Measurements from ENCODE around the gene NFKB2. TPM values are rescaled to one million over a fixed set of nuclear protein-coding genes. Genes with fewer than 3 reads are reported as not detected.
A peak's percentile ranks its signal among the peaks of the same experiment; 100 is the strongest.

Gene NFKB2
- total RNA-seq, 6 experiments from 2014 or later, result 23.1 to 27.4 (median 26.1) TPM

DNA sequence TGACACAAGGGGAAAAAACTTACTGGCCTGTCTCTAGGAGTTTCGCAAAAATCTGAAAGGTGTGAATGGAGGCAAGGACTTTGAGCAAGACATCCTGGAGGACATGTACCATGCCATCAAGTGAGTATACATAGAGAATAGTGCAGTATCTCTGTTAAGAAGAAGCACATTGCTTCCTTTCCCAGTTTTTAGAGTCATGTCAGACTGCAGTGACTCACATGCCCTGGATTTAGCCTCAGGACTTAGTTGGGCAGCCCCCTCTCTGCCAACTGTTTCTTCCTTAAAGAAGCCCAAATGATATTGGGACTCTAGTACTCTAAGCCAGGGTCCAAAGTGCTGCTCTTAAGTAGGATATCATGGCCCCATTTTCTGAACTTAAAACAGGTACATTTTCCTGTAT lies 28.1 kb upstream of the NFKB2 start:
- Mint-ChIP-seq H3K27me3 (ENCODE audit: insufficient read depth) (peaks cover 7% of the 10 kb centered on the region), H3K4me1 (ENCODE audit: low read depth) (peaks cover 21% of the 10 kb centered on the region), H3K27ac (peak overlapping the region; percentile 29; the same call in 1 of the 2 replicates), H3K4me3 (no peak overlapping the region), H3K9me3 (no peaks in the 10 kb centered on the region), H3K36me3 (ENCODE audit: low read depth) (peaks cover 62% of the 10 kb centered on the region)
- TF ChIP-seq, protein P1, sequence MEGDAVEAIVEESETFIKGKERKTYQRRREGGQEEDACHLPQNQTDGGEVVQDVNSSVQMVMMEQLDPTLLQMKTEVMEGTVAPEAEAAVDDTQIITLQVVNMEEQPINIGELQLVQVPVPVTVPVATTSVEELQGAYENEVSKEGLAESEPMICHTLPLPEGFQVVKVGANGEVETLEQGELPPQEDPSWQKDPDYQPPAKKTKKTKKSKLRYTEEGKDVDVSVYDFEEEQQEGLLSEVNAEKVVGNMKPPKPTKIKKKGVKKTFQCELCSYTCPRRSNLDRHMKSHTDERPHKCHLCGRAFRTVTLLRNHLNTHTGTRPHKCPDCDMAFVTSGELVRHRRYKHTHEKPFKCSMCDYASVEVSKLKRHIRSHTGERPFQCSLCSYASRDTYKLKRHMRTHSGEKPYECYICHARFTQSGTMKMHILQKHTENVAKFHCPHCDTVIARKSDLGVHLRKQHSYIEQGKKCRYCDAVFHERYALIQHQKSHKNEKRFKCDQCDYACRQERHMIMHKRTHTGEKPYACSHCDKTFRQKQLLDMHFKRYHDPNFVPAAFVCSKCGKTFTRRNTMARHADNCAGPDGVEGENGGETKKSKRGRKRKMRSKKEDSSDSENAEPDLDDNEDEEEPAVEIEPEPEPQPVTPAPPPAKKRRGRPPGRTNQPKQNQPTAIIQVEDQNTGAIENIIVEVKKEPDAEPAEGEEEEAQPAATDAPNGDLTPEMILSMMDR (IDR thresholded peaks at IDR 0.05), result no peak
- peak; percentile 21 for DNase-seq

DNA sequence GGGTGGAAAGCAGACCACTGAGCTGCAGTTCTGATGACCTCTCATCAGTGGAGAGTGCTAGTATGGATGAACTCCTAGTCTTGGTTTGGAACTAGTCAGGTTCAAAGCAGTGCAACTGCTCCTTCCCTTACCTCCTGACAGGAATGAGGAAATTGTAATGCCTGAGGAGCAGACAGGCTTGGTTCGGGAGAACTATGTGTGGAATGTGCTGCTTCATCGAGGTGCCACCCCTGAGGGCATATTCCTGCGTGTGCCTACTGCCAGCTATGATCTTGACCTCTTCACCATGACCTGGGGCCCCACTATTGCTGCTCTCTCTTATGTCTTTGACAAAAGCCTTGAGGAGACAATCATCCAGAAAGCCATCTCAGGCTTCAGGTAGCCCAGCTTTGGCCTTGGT lies 27.4 kb upstream of the NFKB2 start:
- TF ChIP-seq, protein P1 (IDR thresholded peaks at IDR 0.05), result no peak
- H3K9me3 Mint-ChIP-seq, result no peaks in the 10 kb centered on the region
- H3K27ac Mint-ChIP-seq, result peak overlapping the region; percentile 29
- H3K4me3 Mint-ChIP-seq, result no peak overlapping the region
- H3K4me1 Mint-ChIP-seq (ENCODE audit: low read depth), result peaks cover 21% of the 10 kb centered on the region
- DNase-seq, result no peak
- peaks cover 61% of the 10 kb centered on the region for H3K36me3 Mint-ChIP-seq (ENCODE audit: low read depth)
- peaks cover 7% of the 10 kb centered on the region for H3K27me3 Mint-ChIP-seq (ENCODE audit: insufficient read depth)

DNA sequence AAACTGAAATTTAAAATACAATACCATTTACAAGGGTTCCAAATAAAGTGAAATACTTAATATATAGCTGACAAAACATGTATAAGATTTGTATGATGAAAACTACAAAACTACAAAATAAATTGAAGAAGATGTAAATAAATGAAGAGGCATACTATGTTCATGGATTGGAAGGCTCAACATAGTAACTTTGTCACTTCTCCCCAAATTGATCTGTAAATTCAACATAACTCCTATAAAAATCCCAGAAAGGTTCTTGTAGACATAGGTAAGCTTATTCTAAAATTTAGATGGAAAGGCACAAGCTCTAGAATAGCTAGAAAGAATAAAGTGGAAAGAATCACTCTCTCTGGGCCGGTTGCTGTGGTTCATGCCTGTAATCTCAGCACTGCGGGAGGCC lies 24.2 kb upstream of the NFKB2 start:
- no peaks in the 10 kb centered on the region for H3K9me3 Mint-ChIP-seq
- TF ChIP-seq, protein P1 (IDR thresholded peaks at IDR 0.05), result no peak
- peaks cover 53% of the 10 kb centered on the region for H3K36me3 Mint-ChIP-seq (ENCODE audit: low read depth)
- no peak overlapping the region for H3K27ac Mint-ChIP-seq
- H3K4me3 Mint-ChIP-seq, result no peak overlapping the region
- peaks cover 10% of the 10 kb centered on the region for H3K27me3 Mint-ChIP-seq (ENCODE audit: insufficient read depth)
- no peak for DNase-seq
- peaks cover 21% of the 10 kb centered on the region for H3K4me1 Mint-ChIP-seq (ENCODE audit: low read depth)

DNA sequence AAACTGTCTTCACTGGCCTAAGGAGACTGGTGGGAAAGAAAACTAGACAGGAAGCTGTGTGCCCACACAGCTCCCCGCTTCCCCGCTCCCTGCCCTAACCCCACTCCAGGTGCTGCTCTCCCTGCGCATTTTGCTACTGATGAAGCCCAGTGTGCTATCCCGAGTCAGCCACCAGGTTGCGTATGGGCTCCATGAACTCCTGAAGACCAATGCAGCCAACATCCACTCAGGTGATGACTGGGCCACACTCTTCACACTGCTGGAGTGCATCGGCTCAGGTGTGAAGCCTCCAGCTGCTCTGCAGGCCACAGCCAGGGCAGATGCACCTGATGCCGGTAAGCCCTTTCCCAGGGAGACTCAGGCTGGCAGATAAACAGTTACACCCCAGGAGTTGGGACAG lies 20.3 kb upstream of the NFKB2 start:
- Mint-ChIP-seq H3K27ac (no peak overlapping the region), H3K4me3 (no peak overlapping the region), H3K36me3 (ENCODE audit: low read depth) (peaks cover 38% of the 10 kb centered on the region), H3K27me3 (ENCODE audit: insufficient read depth) (peaks cover 8% of the 10 kb centered on the region), H3K9me3 (no peaks in the 10 kb centered on the region), H3K4me1 (ENCODE audit: low read depth) (no peaks in the 10 kb centered on the region)
- DNase-seq, result no peak
- TF ChIP-seq, protein P1 (IDR thresholded peaks at IDR 0.05), result 0 out of 2 replicates have a peak, but pooled peaks have one; percentile 12

DNA sequence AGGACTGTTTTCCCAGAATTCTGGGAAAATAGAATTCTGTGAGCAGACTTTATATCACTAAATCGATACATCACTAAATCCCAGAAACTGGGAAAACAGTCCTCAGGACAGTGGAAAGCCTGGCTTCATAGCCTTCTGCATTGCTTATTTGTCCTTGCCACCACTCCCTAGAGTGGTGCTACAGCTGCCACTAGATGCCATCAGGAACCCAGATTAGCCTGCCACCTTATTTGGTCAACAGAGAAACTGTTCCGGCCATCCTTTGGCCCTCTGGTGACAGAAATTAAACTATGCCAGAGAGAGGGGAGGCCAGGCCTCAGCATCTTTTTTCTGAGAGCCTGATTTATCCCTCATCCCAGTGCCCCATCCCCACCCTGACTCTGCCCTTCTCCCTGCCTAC lies 19.6 kb upstream of the NFKB2 start:
- H3K4me1 Mint-ChIP-seq (ENCODE audit: low read depth), result no peaks in the 10 kb centered on the region
- DNase-seq, result no peak
- peaks cover 32% of the 10 kb centered on the region for H3K36me3 Mint-ChIP-seq (ENCODE audit: low read depth)
- TF ChIP-seq, protein P1 (IDR thresholded peaks at IDR 0.05), result no peak
- H3K27me3 Mint-ChIP-seq (ENCODE audit: insufficient read depth), result peaks cover 8% of the 10 kb centered on the region
- H3K27ac Mint-ChIP-seq, result no peak overlapping the region
- H3K4me3 Mint-ChIP-seq, result no peak overlapping the region
- H3K9me3 Mint-ChIP-seq, result no peaks in the 10 kb centered on the region

DNA sequence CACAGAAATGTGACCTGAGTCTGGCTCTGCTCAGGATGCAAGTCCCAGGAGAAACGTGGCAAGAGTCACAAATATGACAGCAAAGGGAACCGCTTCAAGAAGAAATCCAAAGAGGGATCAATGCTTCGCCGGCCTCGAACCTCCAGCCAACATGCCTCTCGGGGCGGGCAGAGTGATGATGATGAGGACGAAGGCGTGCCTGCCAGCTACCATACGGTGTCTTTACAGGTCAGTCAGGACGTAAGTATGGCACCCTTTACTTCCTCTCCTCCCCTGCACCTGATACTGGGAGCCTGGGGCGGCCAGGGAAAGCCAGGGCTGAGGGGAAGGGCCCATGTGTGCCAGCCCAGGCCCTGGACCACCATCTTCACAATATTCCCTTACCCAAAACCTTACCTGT lies 18.6 kb upstream of the NFKB2 start:
- Mint-ChIP-seq H3K27ac (no peak overlapping the region), H3K27me3 (ENCODE audit: insufficient read depth) (peaks cover 8% of the 10 kb centered on the region), H3K36me3 (ENCODE audit: low read depth) (peaks cover 33% of the 10 kb centered on the region), H3K9me3 (no peaks in the 10 kb centered on the region), H3K4me3 (no peak overlapping the region), H3K4me1 (ENCODE audit: low read depth) (no peaks in the 10 kb centered on the region)
- no peak for DNase-seq
- TF ChIP-seq, protein P1 (IDR thresholded peaks at IDR 0.05), result no peak

Data from HFFc6 (cell line).